ENCODE results near the gene PROB1. TPM values are rescaled to one million over a fixed set of nuclear protein-coding genes. Genes with fewer than 3 reads are reported as not detected.

Gene PROB1
- total and polyA plus RNA-seq, 2 of the 13 experiments (the other 11 are each of a cell fraction or from before 2014, with no cell fraction given): 0.69 to 1.1 TPM

DNA sequence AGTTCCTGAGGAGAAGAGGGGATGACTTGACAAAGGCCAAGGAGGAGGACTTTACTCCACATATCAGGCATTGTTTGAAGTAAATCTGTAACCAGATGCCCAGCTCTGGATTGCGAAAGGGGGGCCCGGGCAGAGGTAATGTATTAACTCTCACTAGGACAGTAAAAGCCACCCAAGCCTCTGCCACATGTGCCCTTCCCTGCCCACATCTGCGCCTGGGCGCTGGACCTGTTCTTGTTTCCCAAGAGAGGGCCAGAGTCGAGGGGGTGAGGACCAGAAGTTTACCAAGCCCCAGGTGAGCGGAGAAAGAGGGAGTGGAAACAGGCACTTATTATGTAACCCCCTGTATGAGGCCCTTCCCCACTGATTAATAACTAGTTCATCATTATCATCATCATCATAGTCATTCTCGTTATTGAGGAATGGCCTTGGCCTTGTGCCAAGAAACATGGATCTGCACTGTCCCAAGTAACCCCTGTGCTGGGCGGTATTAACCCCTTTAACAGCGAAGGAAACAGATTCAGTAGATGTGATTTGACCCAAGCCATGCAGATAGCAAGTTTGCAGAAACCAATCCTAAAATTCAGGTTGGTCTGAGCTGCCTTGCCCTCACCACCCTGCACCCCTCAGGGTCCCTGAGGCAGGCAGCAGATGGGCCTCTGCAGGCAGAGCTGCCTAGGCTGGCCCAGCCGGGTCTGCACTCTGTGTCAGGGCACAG lies 11.5 kb downstream of the PROB1 start, which contains the start of gene SLC23A1 (continued):
- TF ChIP-seq ZNF75D (CRISPR knock-in tag; IDR thresholded peaks at IDR 0.05; ENCODE audit: borderline replicate concordance): no peak
- no peak for TF ChIP-seq REPIN1 (CRISPR knock-in tag; IDR thresholded peaks at IDR 0.05; ENCODE audit: borderline replicate concordance, low read depth)
- TF ChIP-seq ETV5 (CRISPR knock-in tag; IDR thresholded peaks at IDR 0.05; ENCODE audit: borderline replicate concordance): no peak
- no peak for TF ChIP-seq U2AF2 (IDR thresholded peaks at IDR 0.05; ENCODE audit: low read depth, low read length)
- no peak for TF ChIP-seq ZNF441 (CRISPR knock-in tag; IDR thresholded peaks at IDR 0.05; ENCODE audit: borderline replicate concordance)
- TF ChIP-seq, protein P1, sequence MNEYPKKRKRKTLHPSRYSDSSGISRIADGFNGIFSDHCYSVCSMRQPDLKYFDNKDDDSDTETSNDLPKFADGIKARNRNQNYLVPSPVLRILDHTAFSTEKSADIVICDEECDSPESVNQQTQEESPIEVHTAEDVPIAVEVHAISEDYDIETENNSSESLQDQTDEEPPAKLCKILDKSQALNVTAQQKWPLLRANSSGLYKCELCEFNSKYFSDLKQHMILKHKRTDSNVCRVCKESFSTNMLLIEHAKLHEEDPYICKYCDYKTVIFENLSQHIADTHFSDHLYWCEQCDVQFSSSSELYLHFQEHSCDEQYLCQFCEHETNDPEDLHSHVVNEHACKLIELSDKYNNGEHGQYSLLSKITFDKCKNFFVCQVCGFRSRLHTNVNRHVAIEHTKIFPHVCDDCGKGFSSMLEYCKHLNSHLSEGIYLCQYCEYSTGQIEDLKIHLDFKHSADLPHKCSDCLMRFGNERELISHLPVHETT (CRISPR knock-in tag; conservative IDR thresholded peaks at IDR 0.05): no peak
- TF ChIP-seq ZSCAN30 (CRISPR knock-in tag; IDR thresholded peaks at IDR 0.05): no peak
- no peak; the same call in 1 of the 2 replicates for TF ChIP-seq SPEN (CRISPR knock-in tag; IDR thresholded peaks at IDR 0.05; ENCODE audit: low read depth)
- no peak for TF ChIP-seq MEIS1 (CRISPR knock-in tag; IDR thresholded peaks at IDR 0.05; ENCODE audit: borderline replicate concordance)
- no peak for TF ChIP-seq KAT2B (IDR thresholded peaks at IDR 0.05; ENCODE audit: borderline replicate concordance, low read depth, low read length)
- TF ChIP-seq SOX13 (IDR thresholded peaks at IDR 0.05): peak; percentile 65; the same call in 1 of the 2 replicates
- peak in 1 of 2 experiments; percentile 79; a peak in 2 of 4 replicates for TF ChIP-seq SOX13 (CRISPR knock-in tag; conservative IDR thresholded peaks at IDR 0.05 in 1 of 2, IDR thresholded peaks at IDR 0.05 in 1 of 2)
- TF ChIP-seq, protein P2, sequence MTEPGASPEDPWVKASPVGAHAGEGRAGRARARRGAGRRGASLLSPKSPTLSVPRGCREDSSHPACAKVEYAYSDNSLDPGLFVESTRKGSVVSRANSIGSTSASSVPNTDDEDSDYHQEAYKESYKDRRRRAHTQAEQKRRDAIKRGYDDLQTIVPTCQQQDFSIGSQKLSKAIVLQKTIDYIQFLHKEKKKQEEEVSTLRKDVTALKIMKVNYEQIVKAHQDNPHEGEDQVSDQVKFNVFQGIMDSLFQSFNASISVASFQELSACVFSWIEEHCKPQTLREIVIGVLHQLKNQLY (CRISPR knock-in tag; IDR thresholded peaks at IDR 0.05): no peak
- TF ChIP-seq RFX5 (IDR thresholded peaks at IDR 0.05; ENCODE audit: low read depth, low read length): no peak
- TF ChIP-seq, protein P3, sequence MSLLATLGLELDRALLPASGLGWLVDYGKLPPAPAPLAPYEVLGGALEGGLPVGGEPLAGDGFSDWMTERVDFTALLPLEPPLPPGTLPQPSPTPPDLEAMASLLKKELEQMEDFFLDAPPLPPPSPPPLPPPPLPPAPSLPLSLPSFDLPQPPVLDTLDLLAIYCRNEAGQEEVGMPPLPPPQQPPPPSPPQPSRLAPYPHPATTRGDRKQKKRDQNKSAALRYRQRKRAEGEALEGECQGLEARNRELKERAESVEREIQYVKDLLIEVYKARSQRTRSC (CRISPR knock-in tag; IDR thresholded peaks at IDR 0.05; ENCODE audit: low read depth): no peak
- TF ChIP-seq, protein P4, sequence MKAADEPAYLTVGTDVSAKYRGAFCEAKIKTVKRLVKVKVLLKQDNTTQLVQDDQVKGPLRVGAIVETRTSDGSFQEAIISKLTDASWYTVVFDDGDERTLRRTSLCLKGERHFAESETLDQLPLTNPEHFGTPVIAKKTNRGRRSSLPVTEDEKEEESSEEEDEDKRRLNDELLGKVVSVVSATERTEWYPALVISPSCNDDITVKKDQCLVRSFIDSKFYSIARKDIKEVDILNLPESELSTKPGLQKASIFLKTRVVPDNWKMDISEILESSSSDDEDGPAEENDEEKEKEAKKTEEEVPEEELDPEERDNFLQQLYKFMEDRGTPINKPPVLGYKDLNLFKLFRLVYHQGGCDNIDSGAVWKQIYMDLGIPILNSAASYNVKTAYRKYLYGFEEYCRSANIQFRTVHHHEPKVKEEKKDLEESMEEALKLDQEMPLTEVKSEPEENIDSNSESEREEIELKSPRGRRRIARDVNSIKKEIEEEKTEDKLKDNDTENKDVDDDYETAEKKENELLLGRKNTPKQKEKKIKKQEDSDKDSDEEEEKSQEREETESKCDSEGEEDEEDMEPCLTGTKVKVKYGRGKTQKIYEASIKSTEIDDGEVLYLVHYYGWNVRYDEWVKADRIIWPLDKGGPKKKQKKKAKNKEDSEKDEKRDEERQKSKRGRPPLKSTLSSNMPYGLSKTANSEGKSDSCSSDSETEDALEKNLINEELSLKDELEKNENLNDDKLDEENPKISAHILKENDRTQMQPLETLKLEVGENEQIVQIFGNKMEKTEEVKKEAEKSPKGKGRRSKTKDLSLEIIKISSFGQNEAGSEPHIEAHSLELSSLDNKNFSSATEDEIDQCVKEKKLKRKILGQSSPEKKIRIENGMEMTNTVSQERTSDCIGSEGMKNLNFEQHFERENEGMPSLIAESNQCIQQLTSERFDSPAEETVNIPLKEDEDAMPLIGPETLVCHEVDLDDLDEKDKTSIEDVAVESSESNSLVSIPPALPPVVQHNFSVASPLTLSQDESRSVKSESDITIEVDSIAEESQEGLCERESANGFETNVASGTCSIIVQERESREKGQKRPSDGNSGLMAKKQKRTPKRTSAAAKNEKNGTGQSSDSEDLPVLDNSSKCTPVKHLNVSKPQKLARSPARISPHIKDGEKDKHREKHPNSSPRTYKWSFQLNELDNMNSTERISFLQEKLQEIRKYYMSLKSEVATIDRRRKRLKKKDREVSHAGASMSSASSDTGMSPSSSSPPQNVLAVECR (CRISPR knock-in tag; IDR thresholded peaks at IDR 0.05; ENCODE audit: borderline replicate concordance): peak; percentile 34; the same call in 1 of the 2 replicates
- TF ChIP-seq THYN1 (CRISPR knock-in tag; IDR thresholded peaks at IDR 0.05; ENCODE audit: borderline replicate concordance, low read depth): no peak
- TF ChIP-seq CHCHD3 (CRISPR knock-in tag; IDR thresholded peaks at IDR 0.05): no peak
- TF ChIP-seq, protein P5, sequence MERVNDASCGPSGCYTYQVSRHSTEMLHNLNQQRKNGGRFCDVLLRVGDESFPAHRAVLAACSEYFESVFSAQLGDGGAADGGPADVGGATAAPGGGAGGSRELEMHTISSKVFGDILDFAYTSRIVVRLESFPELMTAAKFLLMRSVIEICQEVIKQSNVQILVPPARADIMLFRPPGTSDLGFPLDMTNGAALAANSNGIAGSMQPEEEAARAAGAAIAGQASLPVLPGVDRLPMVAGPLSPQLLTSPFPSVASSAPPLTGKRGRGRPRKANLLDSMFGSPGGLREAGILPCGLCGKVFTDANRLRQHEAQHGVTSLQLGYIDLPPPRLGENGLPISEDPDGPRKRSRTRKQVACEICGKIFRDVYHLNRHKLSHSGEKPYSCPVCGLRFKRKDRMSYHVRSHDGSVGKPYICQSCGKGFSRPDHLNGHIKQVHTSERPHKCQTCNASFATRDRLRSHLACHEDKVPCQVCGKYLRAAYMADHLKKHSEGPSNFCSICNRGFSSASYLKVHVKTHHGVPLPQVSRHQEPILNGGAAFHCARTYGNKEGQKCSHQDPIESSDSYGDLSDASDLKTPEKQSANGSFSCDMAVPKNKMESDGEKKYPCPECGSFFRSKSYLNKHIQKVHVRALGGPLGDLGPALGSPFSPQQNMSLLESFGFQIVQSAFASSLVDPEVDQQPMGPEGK (CRISPR knock-in tag; IDR thresholded peaks at IDR 0.05): 0 out of 2 replicates have a peak, but pooled peaks have one; percentile 5
